HG03196 (cell line): ENCODE data around the gene KIF6.

Experiments used
- ATAC-seq: cut with Tn5 transposase; IDR thresholded peaks from one replicate; pipeline ENCODE4 v1.9.1; 2021; ENCODE audit not compliant: unreplicated experiment

The KIF6 gene

GRCh38 chr6:39357998-39358686 is 367.1 kb downstream of the KIF6 start:
- ATAC-seq = no peak

GRCh38 chr6:39353698-39354315 is 371.4 kb downstream of the KIF6 start:
- no peak for ATAC-seq

GRCh38 chr6:39350723-39351505 is 374.3 kb downstream of the KIF6 start:
- ATAC-seq = no peak

GRCh38 chr6:39348740-39349139 is 376.5 kb downstream of the KIF6 start:
- no peak for ATAC-seq

- ATAC-seq = no peak
These were observed 377.2 kb downstream of the KIF6 start for GRCh38 chr6:39347906-39348585.

- ATAC-seq = no peak
These were observed 378.0 kb downstream of the KIF6 start for GRCh38 chr6:39347206-39347605.

GRCh38 chr6:39344821-39345280 is 380.4 kb downstream of the KIF6 start:
- ATAC-seq = no peak

- ATAC-seq = no peak
These were observed 381.8 kb downstream of the KIF6 start for GRCh38 chr6:39343396-39343870.

- no peak for ATAC-seq
These were observed 382.4 kb downstream of the KIF6 start for GRCh38 chr6:39342692-39343395.

- no peak for ATAC-seq
These were observed 383.3 kb downstream of the KIF6 start for GRCh38 chr6:39341937-39342336.

- no peak for ATAC-seq
These were observed 383.9 kb downstream of the KIF6 start for GRCh38 chr6:39341352-39341751.

- no peak for ATAC-seq
These were observed 385.2 kb downstream of the KIF6 start for GRCh38 chr6:39339868-39340550.

GRCh38 chr6:39339096-39339867 is 385.9 kb downstream of the KIF6 start:
- no peak for ATAC-seq

- ATAC-seq = no peak
These were observed 386.8 kb downstream of the KIF6 start for GRCh38 chr6:39338397-39338796.

- ATAC-seq = peak; percentile 64
These were observed 389.2 kb downstream of the KIF6 start for GRCh38 chr6:39335780-39336545.

- no peak for ATAC-seq
These were observed 391.4 kb downstream of the KIF6 start for GRCh38 chr6:39333644-39334438.

- ATAC-seq = no peak
These were observed 394.7 kb downstream of the KIF6 start for GRCh38 chr6:39330476-39330875.

- peak; percentile 84 for ATAC-seq
These were observed 395.2 kb downstream of the KIF6 start for GRCh38 chr6:39330057-39330456.
